PC-3 (cell line): ENCODE measurements around the gene FBXL5. TPM values are rescaled to one million over a fixed set of nuclear protein-coding genes. Genes with fewer than 3 reads are reported as not detected.
A peak's percentile ranks its signal among the peaks of the same experiment; 100 is the strongest.

ENCODE experiments used
- ATAC-seq: fragments of 200-7000 bp; cut with Tn5 transposase; 2 replicates; pipeline ENCODE4 v1.9.1; 2020; ENCODE audit warnings: mild to moderate bottlenecking, moderate library complexity
- BruUV-seq: library from RNA; stranded (reverse); fragments of 400-500 nt; replicated peaks from 2 replicates; lab custom pipeline; 2021; lab: Mats Ljungman, UMichigan
- CTCF ChIA-PET: fragments of 300-600 bp; sonication (Branson Sonifier 250); formaldehyde crosslinking; loops from one replicate; lab custom pipeline; 2022; ENCODE audit warnings: antibody characterized with exemption; lab: Charles Lee
- POLR2A ChIA-PET: fragments of 300-600 bp; sonication (Branson Sonifier 250); formaldehyde crosslinking; loops from one replicate; lab custom pipeline; 2022; ENCODE audit warnings: antibody characterized with exemption; ENCODE audit not compliant: unreplicated experiment; lab: Charles Lee
- DNase-seq: peaks from one replicate; pipeline ENCODE4 v3.0.0-alpha.2; 2015
- H2AFZ ChIP-seq: fragments of 300-600 bp; sonication (generic); 2 replicates; pipeline ENCODE4 v1.6.0; 2016; ENCODE audit warnings: antibody characterized with exemption, low read length
- H3F3A ChIP-seq: fragments of 300-600 bp; sonication (generic); one replicate; pipeline ENCODE4 v1.6.0; 2017; ENCODE audit warnings: antibody characterized with exemption, low read length, control low read depth, mild to moderate bottlenecking; ENCODE audit not compliant: unreplicated experiment
- H3K27ac ChIP-seq: fragments of 300-600 bp; sonication (generic); 2 replicates; pipeline ENCODE4 v1.5.1; 2016; ENCODE audit warnings: mild to moderate bottlenecking, low read length
- H3K27me3 ChIP-seq: fragments of 300-600 bp; sonication (generic); 2 replicates; pipeline ENCODE4 v1.6.1; 2016; ENCODE audit warnings: low read length, mixed read lengths
- H3K36me3 ChIP-seq: fragments of 300-600 bp; sonication (generic); 2 replicates; pipeline ENCODE4 v1.6.1; 2016; ENCODE audit warnings: low read depth, mixed run types, low read length, mixed read lengths
- H3K4me1 ChIP-seq: fragments of 300-600 bp; sonication (generic); 2 replicates; pipeline ENCODE4 v1.5.1; 2016; ENCODE audit warnings: low read length; ENCODE audit not compliant: insufficient read depth
- H3K4me2 ChIP-seq: fragments of 300-600 bp; sonication (generic); 2 replicates; pipeline ENCODE4 v1.6.0; 2016; ENCODE audit warnings: low read length
- H3K4me3 ChIP-seq: fragments of 300-600 bp; sonication (generic); 2 replicates; pipeline ENCODE4 v1.5.1; 2016; ENCODE audit warnings: mild to moderate bottlenecking, low read length, mixed read lengths
- H3K79me2 ChIP-seq: fragments of 300-600 bp; sonication (generic); 2 replicates; pipeline ENCODE4 v1.6.1; 2017; ENCODE audit warnings: low read length, mixed read lengths
- H3K9ac ChIP-seq: fragments of 300-600 bp; sonication (generic); 2 replicates; pipeline ENCODE4 v1.6.0; 2016; ENCODE audit warnings: mild to moderate bottlenecking, low read length
- H3K9me2 ChIP-seq: fragments of 300-600 bp; sonication (generic); replicated peaks from 2 replicates; pipeline ENCODE4 v1.6.1; 2016; ENCODE audit warnings: mixed run types, low read length, mixed read lengths
- H3K9me3 ChIP-seq: fragments of 300-600 bp; sonication (generic); 2 replicates; pipeline ENCODE4 v1.6.1; 2016; ENCODE audit warnings: low read length, mixed read lengths
- H4K20me1 ChIP-seq: fragments of 300-600 bp; sonication (generic); 2 replicates; pipeline ENCODE4 v1.6.1; 2016; ENCODE audit warnings: low read length, mixed read lengths
- CTCF ChIP-seq: fragments of 300-600 bp; sonication (generic); conservative IDR thresholded peaks from 2 replicates; pipeline ENCODE4 v1.5.1; 2017; ENCODE audit warnings: antibody characterized with exemption, low read depth, mild to moderate bottlenecking, low read length
- EZH2 ChIP-seq: fragments of 300-600 bp; sonication (generic); IDR thresholded peaks from one replicate; pipeline ENCODE4 v1.6.1; 2017; ENCODE audit warnings: antibody characterized with exemption, mild to moderate bottlenecking, low read length; ENCODE audit not compliant: unreplicated experiment
- EZH2phosphoT487 ChIP-seq: fragments of 300-600 bp; sonication (generic); IDR thresholded peaks from 2 replicates; pipeline ENCODE4 v1.6.1; 2018; ENCODE audit warnings: mild to moderate bottlenecking, antibody characterized with exemption, low read length, borderline replicate concordance
- intact Hi-C: fragments of 100-400 bp; cut with micrococcal nuclease; formaldehyde crosslinking; loops from 2 replicates; pipeline ENCODE4 v1.9.0; 2023
- total RNA-seq: library from RNA; depleted of rRNA; stranded (reverse); fragments of >200 nt; gene quantifications from 2 replicates; pipeline ENCODE4 v1.2.3, GENCODE V29; 2014

Gene FBXL5
- total RNA-seq, 1 experiment from 2014 or later: 42.4 TPM

- Histone ChIP-seq H3K4me1 (peaks cover 44% of the 10 kb centered on the region), H3K9ac (no peak overlapping the region), H4K20me1 (no peaks in the 10 kb centered on the region), H3F3A (no peaks in the 10 kb centered on the region), H3K27me3 (no peaks in the 10 kb centered on the region), H3K4me2 (no peak overlapping the region), H3K4me3 (no peak overlapping the region), H3K79me2 (no peaks in the 10 kb centered on the region), H3K9me2 (no peaks in the 10 kb centered on the region), H3K27ac (no peak overlapping the region), H3K36me3 (peaks cover 6% of the 10 kb centered on the region; the same call in 1 of the 2 replicates), H2AFZ (no peak overlapping the region), H3K9me3 (no peaks in the 10 kb centered on the region)
- no peak for DNase-seq
- no TSS peak for BruUV-seq
- intact Hi-C loops: no loop called here
- CTCF ChIA-PET: no interaction called here
- ATAC-seq: no peak
- TF ChIP-seq CTCF (no peak), EZH2phosphoT487 (no peak), EZH2 (no peak)
- POLR2A ChIA-PET: no interaction called here
Measured at GRCh38 chr4:15692602-15693001, 37.4 kb upstream of the FBXL5 start.

GRCh38 chr4:15691346-15692135, 36.4 kb upstream of the FBXL5 start:
- H3K9me3 ChIP-seq: no peaks in the 10 kb centered on the region
- peak overlapping the region; percentile 40 for H3K4me2 ChIP-seq
- no peaks in the 10 kb centered on the region for H3F3A ChIP-seq
- POLR2A ChIA-PET: no interaction called here
- CTCF ChIA-PET: no interaction called here
- no peaks in the 10 kb centered on the region for H4K20me1 ChIP-seq
- no peaks in the 10 kb centered on the region for H3K27me3 ChIP-seq
- H3K9me2 ChIP-seq: no peaks in the 10 kb centered on the region
- peaks cover 16% of the 10 kb centered on the region for H3K36me3 ChIP-seq
- intact Hi-C loops: no loop called here
- peak; percentile 42 for DNase-seq
- peaks cover 44% of the 10 kb centered on the region for H3K4me1 ChIP-seq
- BruUV-seq: no TSS peak
- no peak overlapping the region for H2AFZ ChIP-seq
- H3K9ac ChIP-seq: no peak overlapping the region
- no peak overlapping the region for H3K4me3 ChIP-seq
- peak overlapping the region; percentile 56 for H3K27ac ChIP-seq
- no peak for ATAC-seq
- TF ChIP-seq CTCF (no peak), EZH2phosphoT487 (no peak), EZH2 (no peak)
- no peaks in the 10 kb centered on the region for H3K79me2 ChIP-seq
